Endodermal cell (in vitro differentiated cells): ENCODE measurements around the gene DCC. TPM values are rescaled to one million over a fixed set of nuclear protein-coding genes. Genes with fewer than 3 reads are reported as not detected.

Experiments used
- DNase-seq: peaks from one replicate; pipeline ENCODE4 v3.0.0-alpha.2; 2017
- H3K27ac ChIP-seq: 2 replicates; pipeline ENCODE4 v1.5.1; 2013; ENCODE audit warnings: mild to moderate bottlenecking, low read depth, low read length, moderate library complexity
- H3K27me3 ChIP-seq: 2 replicates; pipeline ENCODE4 v1.6.1; 2013; ENCODE audit warnings: mild to moderate bottlenecking, low read length, moderate library complexity; ENCODE audit not compliant: insufficient read depth, control insufficient read depth, poor library complexity, severe bottlenecking
- H3K36me3 ChIP-seq: 2 replicates; pipeline ENCODE4 v1.7.0; 2013; ENCODE audit warnings: mild to moderate bottlenecking, low read length, moderate library complexity; ENCODE audit not compliant: control insufficient read depth, insufficient read depth
- H3K4me1 ChIP-seq: one replicate; pipeline ENCODE4 v1.7.0; 2013; ENCODE audit warnings: low read length; ENCODE audit not compliant: control insufficient read depth, insufficient read depth
- H3K4me3 ChIP-seq: 2 replicates; pipeline ENCODE4 v1.5.1; 2013; ENCODE audit warnings: mild to moderate bottlenecking, low read length, moderate library complexity
- H3K9ac ChIP-seq: 2 replicates; pipeline ENCODE4 v1.6.1; 2013; ENCODE audit warnings: mild to moderate bottlenecking, low read length, moderate library complexity; ENCODE audit not compliant: poor library complexity, severe bottlenecking; ENCODE audit errors: extremely low read depth
- H3K9me3 ChIP-seq: 2 replicates; pipeline ENCODE4 v1.6.1; 2013; ENCODE audit warnings: mild to moderate bottlenecking, low read length, moderate library complexity; ENCODE audit not compliant: control insufficient read depth
- H3K27ac Mint-ChIP-seq: 2 replicates; pipeline ENCODE4 v1.8.0; 2020; ENCODE audit warnings: mixed read lengths
- H3K27me3 Mint-ChIP-seq: 2 replicates; pipeline ENCODE4 v1.8.0; 2021; ENCODE audit warnings: mild to moderate bottlenecking, mixed read lengths; ENCODE audit not compliant: insufficient read depth
- H3K36me3 Mint-ChIP-seq: 2 replicates; pipeline ENCODE4 v1.8.0; 2020; ENCODE audit warnings: low read depth, mixed read lengths
- H3K4me1 Mint-ChIP-seq: 2 replicates; pipeline ENCODE4 v1.8.0; 2020; ENCODE audit warnings: mixed read lengths
- H3K4me3 Mint-ChIP-seq: 2 replicates; pipeline ENCODE4 v1.8.0; 2020; ENCODE audit warnings: mild to moderate bottlenecking, moderate library complexity, mixed read lengths
- H3K9me3 Mint-ChIP-seq: 2 replicates; pipeline ENCODE4 v1.8.0; 2020; ENCODE audit warnings: mild to moderate bottlenecking, mixed read lengths
- CTCF ChIP-seq: fragments of 200-600 bp; sonication (generic); conservative IDR thresholded peaks from 2 replicates; pipeline ENCODE4 v1.5.0; 2021; ENCODE audit warnings: antibody characterized with exemption, mild to moderate bottlenecking
- WGBS, 2 experiments: methylation state at CpG; one replicate each; pipeline versions ENCODE4 v1.1.5 to v1.1.7; 2013; ENCODE audit warnings: missing lambda C conversion rate in 2 of 2, mixed read lengths in 1 of 2; ENCODE audit not compliant: insufficient coverage in 1 of 2, insufficient read length in 1 of 2; 5-methylcytosine and 5-hydroxymethylcytosine counted together
- total RNA-seq, 2 donors: library from RNA; stranded (reverse); fragmentation: NEBNext Ultra II Directional in 1 of 2; extraction: Animal tissue kit (Norgen Biotek cat#: 25700) in 1 of 2; gene quantifications; 2 replicates in 1 of 2; 3 replicates in 1 of 2; pipeline ENCODE4 v1.2.1, GENCODE V29; 2021

The DCC gene
- total RNA-seq, 2 donors from 2014 or later, result 0.77 to 0.97 TPM

- peak overlapping the region; percentile 89 for H3K27ac ChIP-seq
- Mint-ChIP-seq H3K27me3 (peaks cover 2% of the 10 kb centered on the region), H3K27ac (no peak overlapping the region), H3K36me3 (no peaks in the 10 kb centered on the region), H3K9me3 (no peaks in the 10 kb centered on the region), H3K4me1 (peaks cover 7% of the 10 kb centered on the region), H3K4me3 (no peak overlapping the region)
- H3K4me1 ChIP-seq, result no peaks in the 10 kb centered on the region
- no peaks in the 10 kb centered on the region for H3K36me3 ChIP-seq
- WGBS, 2 experiments, result 76 to 79% methylated on average over 2 to 3 of the region's 4 CpGs
- H3K9me3 ChIP-seq, result no peaks in the 10 kb centered on the region
- no peaks in the 10 kb centered on the region for H3K27me3 ChIP-seq
- H3K4me3 ChIP-seq, result no peak overlapping the region
- no peak for TF ChIP-seq CTCF
- H3K9ac ChIP-seq, result no peak overlapping the region
- DNase-seq, result no peak
Measured at GRCh38 chr18:52667463-52668065, 327.6 kb downstream of the DCC start.

GRCh38 chr18:52670896-52671295, 330.9 kb downstream of the DCC start:
- TF ChIP-seq CTCF, result peak; percentile 21
- no peak overlapping the region for H3K27ac Mint-ChIP-seq
- H3K36me3 Mint-ChIP-seq, result no peaks in the 10 kb centered on the region
- peaks cover 2% of the 10 kb centered on the region for H3K27me3 Mint-ChIP-seq
- Histone ChIP-seq H3K4me3 (no peak overlapping the region), H3K36me3 (no peaks in the 10 kb centered on the region), H3K4me1 (no peaks in the 10 kb centered on the region), H3K27me3 (no peaks in the 10 kb centered on the region), H3K9me3 (peaks cover 19% of the 10 kb centered on the region), H3K9ac (no peak overlapping the region), H3K27ac (no peak overlapping the region)
- 61 to 100% methylated on average over 1 to 3 of the region's 3 CpGs for WGBS, 2 experiments
- no peak overlapping the region for H3K4me3 Mint-ChIP-seq
- H3K4me1 Mint-ChIP-seq, result peaks cover 13% of the 10 kb centered on the region
- no peak for DNase-seq
- H3K9me3 Mint-ChIP-seq, result peaks cover 14% of the 10 kb centered on the region

- Histone ChIP-seq H3K27me3 (no peaks in the 10 kb centered on the region), H3K4me1 (no peaks in the 10 kb centered on the region), H3K9me3 (peaks cover 22% of the 10 kb centered on the region), H3K9ac (no peak overlapping the region), H3K36me3 (no peaks in the 10 kb centered on the region), H3K4me3 (no peak overlapping the region), H3K27ac (peak overlapping the region; percentile 81)
- DNase-seq, result no peak
- Mint-ChIP-seq H3K4me3 (no peak overlapping the region), H3K36me3 (no peaks in the 10 kb centered on the region), H3K27me3 (no peaks in the 10 kb centered on the region), H3K4me1 (peaks cover 31% of the 10 kb centered on the region), H3K9me3 (peaks cover 14% of the 10 kb centered on the region), H3K27ac (no peak overlapping the region)
- WGBS, 2 experiments, result 29 to 61% methylated on average over 2 of the region's 3 CpGs
- TF ChIP-seq CTCF, result no peak
Measured at GRCh38 chr18:52678034-52678433, 338.0 kb downstream of the DCC start.
